GM12801 (cell line): ENCODE measurements around the gene TRAP1.

Experiments used
- CTCF ChIP-seq: IDR thresholded peaks from one replicate; pipeline ENCODE4 v1.5.1; 2011; ENCODE audit warnings: control low read depth; ENCODE audit not compliant: insufficient read length; ENCODE audit errors: extremely low read depth

The TRAP1 gene

GRCh38 chr16:3675601-3676130 lies 41.7 kb downstream of the TRAP1 start:
- TF ChIP-seq CTCF: no peak

- no peak for TF ChIP-seq CTCF
These were observed 42.6 kb downstream of the TRAP1 start for GRCh38 chr16:3674513-3675295.

GRCh38 chr16:3673676-3674377 lies 43.5 kb downstream of the TRAP1 start:
- no peak for TF ChIP-seq CTCF

- TF ChIP-seq CTCF: no peak
These were observed 44.1 kb downstream of the TRAP1 start for GRCh38 chr16:3673201-3673600.

GRCh38 chr16:3672571-3673041 lies 44.7 kb downstream of the TRAP1 start:
- no peak for TF ChIP-seq CTCF

GRCh38 chr16:3671424-3671823 lies 45.9 kb downstream of the TRAP1 start:
- TF ChIP-seq CTCF: no peak

GRCh38 chr16:3670711-3671110 lies 46.6 kb downstream of the TRAP1 start:
- no peak for TF ChIP-seq CTCF
